Tongue (tissue), 2 donors: ENCODE measurements around the gene PNKP. TPM values are rescaled to one million over a fixed set of nuclear protein-coding genes. Genes with fewer than 3 reads are reported as not detected.

Source experiments
- DNase-seq: peaks from one replicate; pipeline ENCODE4 v3.0.0-alpha.2; 2015
- total RNA-seq: library from RNA; depleted of rRNA; stranded (reverse); fragments of >200 nt; gene quantifications from one replicate; pipeline ENCODE4 v1.2.3, GENCODE V29; 2014

The PNKP gene
- 23.1 TPM for total RNA-seq

DNA sequence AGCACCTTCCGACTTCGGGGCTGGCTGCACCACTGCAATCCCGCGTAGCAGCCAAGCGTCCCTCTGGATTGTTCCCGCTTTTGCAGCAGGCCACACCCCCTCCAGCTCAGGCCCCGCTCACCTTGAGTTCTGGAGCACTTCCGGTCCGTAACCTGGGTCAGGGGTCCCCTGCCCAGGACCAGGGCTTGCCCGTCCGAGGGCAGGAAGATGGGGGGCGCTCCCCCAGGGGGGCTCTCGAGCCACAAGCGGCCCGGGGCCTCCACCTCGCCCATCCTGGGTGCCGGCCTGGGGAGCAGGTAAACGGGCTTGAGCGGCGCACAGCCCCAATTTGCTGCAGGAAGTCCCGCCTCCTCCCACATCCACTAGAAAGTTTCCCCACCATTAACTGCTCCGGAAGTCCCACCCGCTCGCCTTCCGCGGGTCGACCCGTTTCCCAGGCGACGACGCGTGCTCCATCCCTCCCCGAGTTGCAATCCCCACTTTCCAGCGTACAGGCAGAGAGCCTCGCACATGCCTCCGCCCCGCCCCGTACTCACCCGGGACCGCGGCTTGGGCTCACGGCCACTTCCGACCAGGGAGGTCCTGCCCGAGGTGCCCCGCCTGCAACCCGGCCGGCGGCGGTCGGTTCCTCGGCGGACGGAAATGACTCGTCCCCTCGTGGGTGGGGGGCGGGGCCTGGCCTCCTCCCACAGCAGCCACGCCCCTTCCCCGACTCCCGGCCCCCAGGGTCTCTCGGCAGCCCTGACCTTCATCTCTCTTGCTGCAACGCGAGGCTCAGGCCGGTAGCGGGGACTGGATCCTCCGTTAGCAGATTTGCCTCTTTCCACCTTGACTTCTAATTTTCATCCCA lies at the start of gene PNKP:
TSS of gene PNKP (minus strand) at position 644 of the 850 bp plus-strand sequence. CDS start at position 272, 372 bp downstream.
- peak; percentile 97 for DNase-seq

DNA sequence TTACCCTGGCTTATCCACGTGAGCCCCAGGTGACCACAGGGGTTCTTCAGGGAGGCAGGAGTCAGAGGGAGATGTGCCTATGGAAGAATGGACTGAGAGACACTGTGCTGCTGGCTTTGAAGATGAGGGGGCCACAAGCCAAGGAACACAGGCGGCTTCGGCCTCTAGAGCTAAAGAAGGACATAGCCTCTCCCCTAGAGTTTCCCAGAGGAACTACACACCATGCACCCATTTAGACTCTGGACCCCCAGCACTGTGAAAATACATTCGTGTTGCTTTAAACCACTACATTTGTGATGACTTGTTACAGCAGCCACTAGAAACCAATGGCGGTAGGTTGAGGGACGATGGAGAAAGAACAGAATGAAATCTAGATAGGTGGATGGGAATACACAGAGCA lies 47.9 kb upstream of the PNKP start:
- no peak for DNase-seq

- DNase-seq: no peak
Observed at GRCh38 chr19:49913720-49914119, 46.3 kb upstream of the PNKP start.

GRCh38 chr19:49912965-49913685 lies 45.7 kb upstream of the PNKP start:
- DNase-seq: no peak

GRCh38 chr19:49911381-49912145 lies 44.2 kb upstream of the PNKP start:
- no peak for DNase-seq

DNA sequence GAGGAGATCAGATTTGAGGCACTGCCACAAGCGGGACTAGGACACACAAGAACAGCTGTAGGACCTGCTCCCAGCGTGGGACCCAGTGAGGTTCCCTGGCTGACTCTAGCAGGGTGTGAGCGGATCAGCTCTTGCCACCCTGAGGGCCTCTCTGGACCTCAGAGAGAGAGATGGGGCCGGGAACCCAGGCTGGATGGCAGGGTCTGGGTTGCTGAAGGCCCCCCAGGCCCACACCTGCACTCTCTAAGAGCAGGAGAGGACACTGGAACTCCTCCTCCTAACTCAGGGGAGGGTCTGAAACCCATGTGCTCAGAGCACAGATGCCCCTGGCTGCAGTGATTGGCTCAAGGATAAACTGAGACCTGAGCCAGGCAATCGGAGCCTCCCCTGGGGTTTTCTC lies 42.8 kb upstream of the PNKP start:
- DNase-seq: no peak

DNA sequence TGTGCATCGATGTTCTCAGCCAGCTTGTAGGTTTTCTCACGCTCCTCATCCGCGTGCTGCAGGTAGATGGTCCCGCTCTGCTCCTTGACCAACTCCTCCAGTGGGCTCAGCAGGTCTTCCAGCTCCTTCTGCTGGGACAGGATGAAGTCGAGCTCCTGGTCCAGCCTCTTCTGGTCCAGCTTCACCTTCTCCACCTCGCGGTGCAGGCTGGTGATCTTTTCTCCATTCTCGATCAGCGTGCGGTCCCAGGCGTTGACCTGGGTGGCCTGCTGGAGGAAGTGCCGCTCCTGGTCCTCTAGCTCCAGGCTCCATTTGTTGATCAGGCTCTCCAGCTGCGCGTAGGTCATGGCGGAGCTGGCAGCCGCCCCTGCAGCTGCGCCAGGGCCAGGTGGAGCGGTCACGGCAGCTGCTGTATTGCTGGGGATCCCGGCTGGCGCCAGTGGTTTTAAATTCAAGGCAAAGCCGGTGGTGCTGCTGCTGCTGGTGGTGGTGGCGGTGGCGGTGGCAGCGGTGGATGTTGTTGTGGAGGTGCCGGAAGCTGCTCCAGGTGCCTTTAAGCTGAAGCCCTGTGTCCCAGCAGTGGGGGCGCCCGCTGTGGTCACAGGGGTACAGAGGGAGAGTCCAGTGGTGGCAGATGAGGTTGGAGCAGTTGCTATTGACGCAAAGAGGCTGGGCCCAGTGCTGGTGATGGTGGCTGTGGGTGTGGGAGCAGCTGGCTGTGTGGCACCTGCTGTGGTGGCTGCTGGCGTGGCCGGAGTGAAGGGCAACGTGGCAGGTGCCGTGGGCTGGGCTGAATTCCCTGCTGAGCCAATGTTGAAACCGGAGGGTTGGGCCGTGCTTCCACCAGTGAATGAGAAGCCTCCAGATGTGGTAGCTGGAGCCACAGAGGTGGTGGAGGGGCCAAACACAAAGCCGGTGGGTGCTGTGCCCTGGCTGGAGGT lies 41.4 kb upstream of the PNKP start:
- no peak for DNase-seq

- no peak for DNase-seq
Observed at GRCh38 chr19:49907745-49908446, 40.5 kb upstream of the PNKP start.

DNA sequence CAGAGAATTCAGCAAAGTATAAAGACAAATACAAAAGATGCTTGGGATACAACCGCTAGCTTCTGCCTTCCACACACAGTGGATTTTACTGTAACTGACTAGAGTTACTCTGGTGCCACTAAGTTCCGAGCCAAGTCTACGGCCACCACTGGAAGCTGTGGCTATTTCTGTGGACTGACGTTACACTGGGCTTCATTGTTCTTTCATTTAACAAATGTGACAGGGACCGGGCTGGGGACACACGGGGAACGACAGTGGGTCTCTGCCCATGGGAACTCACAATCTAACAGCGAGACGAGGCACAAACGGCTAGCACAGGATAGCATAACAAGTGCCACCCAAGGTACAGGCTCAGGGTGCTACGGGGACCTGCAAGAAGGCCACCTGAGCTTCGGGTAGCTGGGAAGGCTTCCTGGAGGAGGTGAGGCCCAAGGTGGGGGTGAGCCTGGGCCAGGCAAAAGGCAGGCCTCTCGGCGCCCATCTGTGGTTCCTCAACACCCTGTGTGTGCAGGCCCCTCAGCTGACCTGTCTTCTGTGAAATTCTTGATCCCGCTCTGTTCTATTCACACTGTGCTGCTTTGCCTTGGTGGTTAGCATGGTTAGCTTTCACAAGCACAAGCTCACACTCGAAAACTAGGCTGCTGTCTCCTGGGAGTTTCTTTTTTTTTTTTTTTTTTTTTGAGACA lies 39.6 kb upstream of the PNKP start:
- no peak for DNase-seq

- DNase-seq: no peak
Observed at GRCh38 chr19:49904136-49904535, 36.8 kb upstream of the PNKP start.

- DNase-seq: no peak
Observed at GRCh38 chr19:49896863-49897621, 29.7 kb upstream of the PNKP start, which contains the start of gene IL4I1. IL4I1 (minus strand) TSS chr19:49896887; CDS start chr19:49896160, 727 bp downstream.

- DNase-seq: no peak
Observed at GRCh38 chr19:49895566-49896297, 28.4 kb upstream of the PNKP start.

DNA sequence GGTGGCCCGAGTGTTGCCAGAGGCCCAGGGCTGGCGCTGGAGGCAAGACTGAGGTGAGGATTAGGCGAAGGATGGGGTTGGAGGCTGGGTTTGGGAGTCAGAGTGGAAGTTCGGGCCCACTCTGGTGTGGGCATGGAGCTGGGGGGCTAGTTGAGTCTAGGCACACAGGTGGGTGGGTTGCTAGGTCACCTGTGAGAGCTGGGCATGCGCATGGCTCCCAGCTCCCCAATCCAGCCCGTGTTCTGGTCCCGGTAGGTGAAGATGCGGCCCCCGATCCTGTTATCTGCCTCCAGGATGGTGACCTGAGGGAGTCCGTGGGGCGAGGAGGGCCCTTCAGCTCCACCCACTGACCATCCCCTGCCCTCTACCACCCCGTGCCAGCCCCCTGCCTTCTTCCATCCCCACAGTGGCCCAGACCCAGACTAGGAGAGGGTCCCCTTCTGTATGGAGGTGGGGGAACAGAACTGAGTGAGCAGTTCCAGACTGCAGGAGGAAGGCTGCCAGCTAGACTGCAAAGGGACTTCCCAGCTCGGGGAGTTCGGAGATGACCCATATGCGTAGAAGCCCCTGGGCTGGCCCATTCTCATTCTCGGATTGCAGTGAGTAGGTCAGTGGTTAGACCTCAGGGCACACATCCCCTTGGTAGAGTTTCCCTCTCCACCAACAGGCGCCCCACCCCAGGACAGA lies 27.6 kb upstream of the PNKP start:
- DNase-seq: no peak

- DNase-seq: no peak
Observed at GRCh38 chr19:49894011-49894664, 26.8 kb upstream of the PNKP start.

DNA sequence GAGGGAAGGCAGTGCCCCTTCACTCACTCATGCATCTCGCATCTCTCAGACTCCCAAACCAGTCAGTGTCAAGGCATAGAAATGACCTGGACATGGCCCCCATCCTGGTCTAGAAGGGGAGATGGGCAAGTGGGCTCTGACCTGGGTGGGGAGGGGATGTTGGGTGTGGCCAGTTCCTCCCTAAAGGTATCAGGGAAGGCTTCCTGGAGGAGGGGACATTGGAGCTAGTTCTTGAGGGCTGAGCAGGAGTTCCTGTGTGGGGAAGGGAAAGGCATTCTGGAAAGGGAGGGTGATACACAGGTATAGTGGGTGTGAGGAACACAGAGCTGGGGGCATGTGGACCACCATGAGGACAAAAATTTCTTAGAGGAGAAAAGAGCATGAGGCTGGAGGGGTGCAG lies 25.3 kb upstream of the PNKP start:
- DNase-seq: no peak

- no peak for DNase-seq
Observed at GRCh38 chr19:49891393-49891792, 24.0 kb upstream of the PNKP start.
